ENCODE data around the gene ASXL2.

The ASXL2 gene

DNA sequence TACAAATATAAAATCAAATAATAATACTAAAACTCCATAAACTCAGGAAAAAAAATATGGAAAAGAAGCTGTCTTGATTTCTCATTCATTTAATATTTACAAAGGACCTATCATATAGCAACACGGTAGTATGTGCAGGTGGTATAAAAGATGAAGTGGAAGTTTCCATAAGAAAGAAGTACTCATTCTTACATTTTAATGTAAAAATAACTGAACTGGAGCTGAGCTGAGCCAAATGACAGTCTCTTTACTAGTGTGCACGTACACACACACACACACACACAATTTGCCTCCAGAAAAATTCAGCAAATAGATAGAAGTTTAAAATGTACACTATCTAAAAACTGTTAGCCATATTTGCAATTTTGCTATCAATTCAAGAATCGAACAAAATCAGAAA, 54.1 kb downstream of the ASXL2 start:
- H3K27ac ChIP-seq (ENCODE audit: insufficient read depth, low read length, poor library complexity, severe bottlenecking), result no peak overlapping the region
- H3K36me3 ChIP-seq (ENCODE audit: control insufficient read depth, insufficient read depth, low read length), result no peaks in the 10 kb centered on the region
- no peaks in the 10 kb centered on the region for H3K27me3 ChIP-seq (replicated peaks; ENCODE audit: control insufficient read depth, insufficient read depth, low read length, poor library complexity, severe bottlenecking)
- H3K4me1 ChIP-seq (ENCODE audit: control insufficient read depth, insufficient read depth, low read length, poor library complexity, severe bottlenecking), result peaks cover 7% of the 10 kb centered on the region
- no peak for DNase-seq
- no peaks in the 10 kb centered on the region for H3K9me3 ChIP-seq (ENCODE audit: control insufficient read depth, low read length)
- H3K4me3 ChIP-seq (ENCODE audit: insufficient read depth, low read depth, low read length, poor library complexity, severe bottlenecking), result no peak overlapping the region

DNA sequence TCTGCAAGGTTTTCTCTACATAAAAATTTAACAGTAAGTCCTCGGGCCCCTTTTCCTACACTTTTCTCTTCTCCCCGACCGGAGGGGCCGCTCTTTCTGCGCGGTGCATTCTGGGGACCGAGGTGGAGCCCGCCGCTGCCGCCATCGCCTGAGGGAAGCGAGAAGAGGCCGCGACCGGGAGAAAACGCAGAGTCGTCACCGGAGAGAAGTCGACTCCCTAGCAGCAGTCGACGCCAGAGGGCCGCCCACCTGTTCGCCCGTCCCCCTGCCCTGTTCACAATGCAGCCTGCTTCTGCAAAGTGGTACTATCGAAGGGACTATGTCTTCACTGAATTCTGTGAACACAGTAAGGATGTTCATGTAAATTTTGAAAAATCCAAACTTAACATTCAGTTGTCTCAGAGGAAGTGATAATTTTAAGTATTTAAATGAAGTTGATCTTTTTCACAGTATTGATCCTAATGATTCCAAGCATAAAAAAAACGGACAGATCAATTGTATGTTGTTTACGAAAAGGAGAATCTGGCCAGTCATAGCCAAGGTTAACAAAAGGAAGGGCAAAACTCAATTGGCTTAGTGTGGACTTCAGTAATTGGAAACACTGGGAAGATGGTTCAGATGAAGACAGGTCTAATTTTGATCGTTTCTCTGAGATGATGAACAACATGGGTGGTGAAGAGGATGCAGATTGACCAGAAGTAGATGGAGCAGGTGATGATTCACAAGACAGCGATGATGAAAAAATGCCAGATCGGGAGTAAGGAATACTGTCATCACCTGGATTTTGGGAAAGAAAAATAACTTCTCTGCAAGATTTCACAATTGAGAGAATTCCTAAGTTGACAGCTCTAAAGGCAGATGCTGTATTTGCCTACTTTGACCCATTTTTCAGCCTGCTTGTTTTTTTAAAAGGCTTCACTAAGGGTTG, 55.8 kb downstream of the ASXL2 start:
- Histone ChIP-seq H3K27ac (ENCODE audit: insufficient read depth, low read length, poor library complexity, severe bottlenecking) (peak overlapping the region; percentile 58), H3K4me3 (ENCODE audit: insufficient read depth, low read depth, low read length, poor library complexity, severe bottlenecking) (peak overlapping the region; percentile 30), H3K36me3 (ENCODE audit: control insufficient read depth, insufficient read depth, low read length) (no peaks in the 10 kb centered on the region), H3K27me3 (replicated peaks; ENCODE audit: control insufficient read depth, insufficient read depth, low read length, poor library complexity, severe bottlenecking) (no peaks in the 10 kb centered on the region), H3K9me3 (ENCODE audit: control insufficient read depth, low read length) (no peaks in the 10 kb centered on the region), H3K4me1 (ENCODE audit: control insufficient read depth, insufficient read depth, low read length, poor library complexity, severe bottlenecking) (peaks cover 7% of the 10 kb centered on the region)
- peak; percentile 46 to 57 (median 51) for DNase-seq

DNA sequence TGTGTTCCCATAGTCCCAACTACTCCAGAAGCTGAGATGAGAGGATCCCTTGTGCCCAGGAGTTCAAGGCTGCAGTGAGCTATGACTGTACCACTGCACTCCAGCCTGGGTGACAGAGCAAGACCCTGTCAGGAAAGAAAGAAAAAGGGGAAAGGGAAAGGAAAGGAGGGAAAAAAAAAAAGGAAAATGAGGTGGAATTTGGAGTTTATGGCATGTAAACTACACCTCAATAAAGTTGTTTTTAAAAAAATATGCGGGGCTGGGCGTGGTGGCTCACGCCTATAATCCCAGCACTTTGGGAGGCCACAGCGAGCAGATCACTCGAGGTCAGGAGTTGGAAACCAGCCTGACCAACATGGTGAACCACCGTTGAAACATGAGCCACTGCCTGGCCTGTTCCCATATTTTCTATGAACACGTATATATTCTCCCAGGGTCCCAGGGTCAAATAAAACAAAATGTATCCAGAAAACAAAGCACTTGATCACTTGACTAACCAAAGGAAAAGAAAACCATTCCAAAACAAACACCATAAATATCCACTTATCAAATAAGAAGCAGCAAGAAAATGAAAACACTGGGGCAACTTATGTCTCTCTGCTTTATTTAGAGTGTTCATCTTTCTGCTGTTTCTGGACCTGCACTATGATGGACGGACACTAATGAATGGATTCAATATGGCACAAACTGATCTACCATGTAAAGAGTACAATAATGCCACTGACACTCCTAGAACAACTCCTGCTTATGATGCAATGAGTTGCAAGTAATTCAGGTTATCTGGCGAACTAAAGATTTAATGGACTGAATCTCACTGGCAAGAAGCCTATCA, 56.8 kb downstream of the ASXL2 start:
- H3K9me3 ChIP-seq (ENCODE audit: control insufficient read depth, low read length), result no peaks in the 10 kb centered on the region
- peak overlapping the region; percentile 58 for H3K27ac ChIP-seq (ENCODE audit: insufficient read depth, low read length, poor library complexity, severe bottlenecking)
- no peaks in the 10 kb centered on the region for H3K27me3 ChIP-seq (replicated peaks; ENCODE audit: control insufficient read depth, insufficient read depth, low read length, poor library complexity, severe bottlenecking)
- no peak for DNase-seq
- peaks cover 7% of the 10 kb centered on the region for H3K4me1 ChIP-seq (ENCODE audit: control insufficient read depth, insufficient read depth, low read length, poor library complexity, severe bottlenecking)
- no peaks in the 10 kb centered on the region for H3K36me3 ChIP-seq (ENCODE audit: control insufficient read depth, insufficient read depth, low read length)
- peak overlapping the region; percentile 30 for H3K4me3 ChIP-seq (ENCODE audit: insufficient read depth, low read depth, low read length, poor library complexity, severe bottlenecking)

DNA sequence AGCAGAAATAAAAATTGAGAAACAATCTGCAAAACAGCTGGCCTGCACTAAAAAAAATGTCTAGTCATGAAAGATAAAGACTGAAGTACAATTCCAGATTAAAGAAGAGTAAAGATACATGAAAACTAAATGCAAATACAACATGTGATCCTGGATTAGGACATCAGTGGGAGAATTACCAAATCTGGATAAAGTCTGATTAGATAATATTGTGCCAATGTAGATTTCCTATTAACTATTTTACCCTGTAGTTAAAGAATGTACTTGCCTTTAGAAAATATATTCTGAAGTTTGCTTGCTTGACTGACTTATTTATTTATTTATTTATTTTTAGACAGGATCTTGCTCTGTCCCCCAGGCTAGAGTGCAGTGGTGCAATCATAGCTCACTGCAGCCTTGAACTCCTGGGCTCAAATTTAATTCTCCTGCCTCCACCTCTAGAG, 58.7 kb downstream of the ASXL2 start:
- Histone ChIP-seq H3K27ac (ENCODE audit: insufficient read depth, low read length, poor library complexity, severe bottlenecking) (no peak overlapping the region), H3K4me3 (ENCODE audit: insufficient read depth, low read depth, low read length, poor library complexity, severe bottlenecking) (no peak overlapping the region), H3K36me3 (ENCODE audit: control insufficient read depth, insufficient read depth, low read length) (no peaks in the 10 kb centered on the region), H3K4me1 (ENCODE audit: control insufficient read depth, insufficient read depth, low read length, poor library complexity, severe bottlenecking) (peaks cover 7% of the 10 kb centered on the region), H3K27me3 (replicated peaks; ENCODE audit: control insufficient read depth, insufficient read depth, low read length, poor library complexity, severe bottlenecking) (no peaks in the 10 kb centered on the region), H3K9me3 (ENCODE audit: control insufficient read depth, low read length) (no peaks in the 10 kb centered on the region)
- no peak for DNase-seq

DNA sequence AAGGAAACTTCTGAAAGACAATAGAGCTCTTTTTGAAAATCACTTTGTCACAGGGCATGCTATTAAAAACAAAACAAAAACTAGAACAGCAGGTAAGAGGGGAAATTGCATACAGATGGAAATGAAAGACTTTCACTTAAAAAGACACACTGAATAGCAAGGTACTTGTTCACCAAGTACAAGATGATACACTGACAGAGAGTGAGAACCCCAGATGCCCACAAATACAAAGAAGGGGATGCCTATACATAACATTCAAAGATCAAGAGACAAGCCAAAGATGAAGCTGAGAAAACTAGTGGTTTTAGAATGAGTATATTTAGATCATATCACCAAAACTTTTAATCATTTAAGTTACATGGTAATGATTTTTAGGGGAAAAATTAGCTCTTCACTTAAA, 60.7 kb downstream of the ASXL2 start:
- H3K4me1 ChIP-seq (ENCODE audit: control insufficient read depth, insufficient read depth, low read length, poor library complexity, severe bottlenecking), result no peaks in the 10 kb centered on the region
- no peak for DNase-seq
- H3K9me3 ChIP-seq (ENCODE audit: control insufficient read depth, low read length), result no peaks in the 10 kb centered on the region
- H3K36me3 ChIP-seq (ENCODE audit: control insufficient read depth, insufficient read depth, low read length), result no peaks in the 10 kb centered on the region
- no peak overlapping the region for H3K4me3 ChIP-seq (ENCODE audit: insufficient read depth, low read depth, low read length, poor library complexity, severe bottlenecking)
- H3K27ac ChIP-seq (ENCODE audit: insufficient read depth, low read length, poor library complexity, severe bottlenecking), result no peak overlapping the region
- no peaks in the 10 kb centered on the region for H3K27me3 ChIP-seq (replicated peaks; ENCODE audit: control insufficient read depth, insufficient read depth, low read length, poor library complexity, severe bottlenecking)

DNA sequence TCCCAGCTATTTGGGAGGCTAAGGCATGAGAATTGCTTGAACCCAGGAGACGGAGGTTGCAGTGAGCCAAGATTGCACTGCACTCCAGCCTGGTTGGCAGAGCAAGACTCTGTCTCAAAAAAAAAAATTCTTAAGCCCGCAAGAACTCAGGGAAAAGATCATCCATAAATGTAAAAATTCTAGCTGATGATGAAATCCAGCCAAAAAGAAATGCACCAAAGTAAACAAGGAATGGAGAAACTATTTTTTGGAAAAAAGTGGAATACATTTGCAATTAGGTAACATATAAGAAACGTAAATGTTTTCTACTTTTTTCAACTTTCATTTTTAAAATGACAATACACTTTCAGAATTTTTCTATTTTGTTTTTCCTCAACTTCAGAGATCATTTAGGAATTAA, 61.3 kb downstream of the ASXL2 start:
- H3K36me3 ChIP-seq (ENCODE audit: control insufficient read depth, insufficient read depth, low read length), result no peaks in the 10 kb centered on the region

DNA sequence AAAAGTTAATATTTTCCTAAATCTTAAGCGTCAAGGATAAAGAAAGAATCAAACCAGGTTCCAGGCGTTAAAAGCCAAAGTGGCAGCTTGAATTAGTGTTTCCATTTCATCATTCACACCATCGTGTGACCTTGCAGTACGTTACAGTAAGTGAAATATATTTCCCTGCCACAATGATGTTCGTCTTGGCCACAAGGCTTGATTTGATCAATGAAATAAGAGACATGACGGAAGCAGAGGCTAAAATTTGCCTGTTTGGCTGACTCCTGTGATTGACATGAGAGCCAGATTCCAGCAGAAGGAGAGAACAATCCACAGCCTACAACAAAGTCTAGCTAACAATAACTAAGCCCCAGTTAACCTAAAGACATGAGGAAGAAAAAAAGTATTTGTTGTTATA, 62.0 kb downstream of the ASXL2 start:
- Histone ChIP-seq H3K27ac (ENCODE audit: insufficient read depth, low read length, poor library complexity, severe bottlenecking) (no peak overlapping the region), H3K4me1 (ENCODE audit: control insufficient read depth, insufficient read depth, low read length, poor library complexity, severe bottlenecking) (no peaks in the 10 kb centered on the region), H3K27me3 (replicated peaks; ENCODE audit: control insufficient read depth, insufficient read depth, low read length, poor library complexity, severe bottlenecking) (no peaks in the 10 kb centered on the region), H3K4me3 (ENCODE audit: insufficient read depth, low read depth, low read length, poor library complexity, severe bottlenecking) (no peak overlapping the region), H3K9me3 (ENCODE audit: control insufficient read depth, low read length) (no peaks in the 10 kb centered on the region), H3K36me3 (ENCODE audit: control insufficient read depth, insufficient read depth, low read length) (no peaks in the 10 kb centered on the region)
- no peak for DNase-seq

More for the DNA sequence above, 61.3 kb downstream of the ASXL2 start:
- no peaks in the 10 kb centered on the region for H3K4me1 ChIP-seq (ENCODE audit: control insufficient read depth, insufficient read depth, low read length, poor library complexity, severe bottlenecking)
- no peak for DNase-seq
- no peaks in the 10 kb centered on the region for H3K9me3 ChIP-seq (ENCODE audit: control insufficient read depth, low read length)
- no peaks in the 10 kb centered on the region for H3K27me3 ChIP-seq (replicated peaks; ENCODE audit: control insufficient read depth, insufficient read depth, low read length, poor library complexity, severe bottlenecking)
- H3K4me3 ChIP-seq (ENCODE audit: insufficient read depth, low read depth, low read length, poor library complexity, severe bottlenecking), result no peak overlapping the region
- H3K27ac ChIP-seq (ENCODE audit: insufficient read depth, low read length, poor library complexity, severe bottlenecking), result no peak overlapping the region

DNA sequence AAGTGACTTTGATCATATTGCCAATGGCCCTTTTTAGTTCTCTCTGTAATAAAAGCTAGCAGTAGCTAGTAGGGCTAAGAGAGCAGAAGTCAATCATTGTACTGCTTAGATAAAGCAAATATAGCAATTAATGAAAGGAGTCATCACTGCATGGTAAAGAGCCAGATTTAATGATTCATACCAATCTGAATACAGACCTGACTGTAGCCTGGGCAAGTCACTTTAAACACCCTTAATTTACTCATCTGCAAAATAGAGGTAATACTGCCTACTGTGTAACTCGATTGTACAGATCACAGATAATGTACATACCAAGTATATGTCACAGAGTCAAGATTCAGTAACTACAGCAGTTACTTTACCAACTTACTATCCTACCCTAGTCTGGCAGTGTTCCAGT, 63.6 kb downstream of the ASXL2 start:
- no peaks in the 10 kb centered on the region for H3K36me3 ChIP-seq (ENCODE audit: control insufficient read depth, insufficient read depth, low read length)
- no peak overlapping the region for H3K4me3 ChIP-seq (ENCODE audit: insufficient read depth, low read depth, low read length, poor library complexity, severe bottlenecking)
- no peaks in the 10 kb centered on the region for H3K27me3 ChIP-seq (replicated peaks; ENCODE audit: control insufficient read depth, insufficient read depth, low read length, poor library complexity, severe bottlenecking)
- H3K9me3 ChIP-seq (ENCODE audit: control insufficient read depth, low read length), result no peaks in the 10 kb centered on the region
- no peak for DNase-seq
- no peak overlapping the region for H3K27ac ChIP-seq (ENCODE audit: insufficient read depth, low read length, poor library complexity, severe bottlenecking)
- H3K4me1 ChIP-seq (ENCODE audit: control insufficient read depth, insufficient read depth, low read length, poor library complexity, severe bottlenecking), result no peaks in the 10 kb centered on the region

DNA sequence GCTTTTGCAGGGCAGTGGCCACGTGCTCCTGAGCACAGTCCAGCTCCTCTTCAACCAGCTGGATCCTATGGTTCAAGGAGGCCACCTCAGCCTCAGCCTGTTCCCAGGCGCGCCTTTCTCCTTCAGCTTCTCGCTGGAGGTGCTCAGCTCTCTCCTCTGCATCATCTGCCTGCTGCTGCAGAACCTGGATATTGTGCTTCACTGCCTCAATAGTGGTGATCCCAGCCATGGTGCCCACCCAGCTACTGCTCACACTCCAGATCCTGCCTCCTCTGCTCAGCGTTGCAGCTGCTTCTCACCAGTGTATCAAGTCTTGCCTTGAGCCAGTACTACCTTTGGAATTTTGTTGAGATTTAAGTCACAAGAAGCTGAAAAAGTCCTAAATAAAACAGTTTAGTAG, 67.9 kb downstream of the ASXL2 start:
- Histone ChIP-seq H3K4me1 (ENCODE audit: control insufficient read depth, insufficient read depth, low read length, poor library complexity, severe bottlenecking) (no peaks in the 10 kb centered on the region), H3K4me3 (ENCODE audit: insufficient read depth, low read depth, low read length, poor library complexity, severe bottlenecking) (no peak overlapping the region), H3K36me3 (ENCODE audit: control insufficient read depth, insufficient read depth, low read length) (no peaks in the 10 kb centered on the region), H3K27me3 (replicated peaks; ENCODE audit: control insufficient read depth, insufficient read depth, low read length, poor library complexity, severe bottlenecking) (no peaks in the 10 kb centered on the region), H3K27ac (ENCODE audit: insufficient read depth, low read length, poor library complexity, severe bottlenecking) (no peak overlapping the region), H3K9me3 (ENCODE audit: control insufficient read depth, low read length) (no peaks in the 10 kb centered on the region)
- no peak for DNase-seq

DNA sequence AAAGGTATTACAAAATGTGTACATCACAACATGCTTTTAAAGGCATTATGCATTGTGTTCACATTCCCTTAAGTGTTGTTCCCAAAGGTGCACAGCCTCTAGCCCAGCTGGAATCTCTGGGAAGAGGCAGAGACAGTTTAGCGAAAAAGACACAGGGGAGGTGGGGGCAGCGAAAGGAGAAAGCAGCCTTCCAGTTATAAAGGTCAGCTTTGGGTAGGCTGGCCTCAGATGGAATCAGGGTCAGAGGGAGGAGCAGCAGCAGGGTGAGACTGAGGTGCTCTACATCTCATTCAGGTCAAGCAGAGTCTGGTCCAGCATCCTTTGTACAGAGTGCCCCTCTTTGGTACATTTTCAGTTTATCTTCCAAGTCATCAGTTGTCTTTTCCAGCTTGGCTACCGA, 68.6 kb downstream of the ASXL2 start:
- Histone ChIP-seq H3K36me3 (ENCODE audit: control insufficient read depth, insufficient read depth, low read length) (no peaks in the 10 kb centered on the region), H3K9me3 (ENCODE audit: control insufficient read depth, low read length) (no peaks in the 10 kb centered on the region), H3K4me1 (ENCODE audit: control insufficient read depth, insufficient read depth, low read length, poor library complexity, severe bottlenecking) (no peaks in the 10 kb centered on the region), H3K27me3 (replicated peaks; ENCODE audit: control insufficient read depth, insufficient read depth, low read length, poor library complexity, severe bottlenecking) (no peaks in the 10 kb centered on the region), H3K4me3 (ENCODE audit: insufficient read depth, low read depth, low read length, poor library complexity, severe bottlenecking) (no peak overlapping the region), H3K27ac (ENCODE audit: insufficient read depth, low read length, poor library complexity, severe bottlenecking) (no peak overlapping the region)
- DNase-seq, result no peak
